ENCODE results near the gene PJVK.
"Not testable (repeated sequence)": the region's sequence is repeated elsewhere in the genome, so short reads cannot be mapped to it uniquely, and the experiment has no call there.

PJVK gene, protein sequence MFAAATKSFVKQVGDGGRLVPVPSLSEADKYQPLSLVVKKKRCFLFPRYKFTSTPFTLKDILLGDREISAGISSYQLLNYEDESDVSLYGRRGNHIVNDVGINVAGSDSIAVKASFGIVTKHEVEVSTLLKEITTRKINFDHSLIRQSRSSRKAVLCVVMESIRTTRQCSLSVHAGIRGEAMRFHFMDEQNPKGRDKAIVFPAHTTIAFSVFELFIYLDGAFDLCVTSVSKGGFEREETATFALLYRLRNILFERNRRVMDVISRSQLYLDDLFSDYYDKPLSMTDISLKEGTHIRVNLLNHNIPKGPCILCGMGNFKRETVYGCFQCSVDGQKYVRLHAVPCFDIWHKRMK

DNA sequence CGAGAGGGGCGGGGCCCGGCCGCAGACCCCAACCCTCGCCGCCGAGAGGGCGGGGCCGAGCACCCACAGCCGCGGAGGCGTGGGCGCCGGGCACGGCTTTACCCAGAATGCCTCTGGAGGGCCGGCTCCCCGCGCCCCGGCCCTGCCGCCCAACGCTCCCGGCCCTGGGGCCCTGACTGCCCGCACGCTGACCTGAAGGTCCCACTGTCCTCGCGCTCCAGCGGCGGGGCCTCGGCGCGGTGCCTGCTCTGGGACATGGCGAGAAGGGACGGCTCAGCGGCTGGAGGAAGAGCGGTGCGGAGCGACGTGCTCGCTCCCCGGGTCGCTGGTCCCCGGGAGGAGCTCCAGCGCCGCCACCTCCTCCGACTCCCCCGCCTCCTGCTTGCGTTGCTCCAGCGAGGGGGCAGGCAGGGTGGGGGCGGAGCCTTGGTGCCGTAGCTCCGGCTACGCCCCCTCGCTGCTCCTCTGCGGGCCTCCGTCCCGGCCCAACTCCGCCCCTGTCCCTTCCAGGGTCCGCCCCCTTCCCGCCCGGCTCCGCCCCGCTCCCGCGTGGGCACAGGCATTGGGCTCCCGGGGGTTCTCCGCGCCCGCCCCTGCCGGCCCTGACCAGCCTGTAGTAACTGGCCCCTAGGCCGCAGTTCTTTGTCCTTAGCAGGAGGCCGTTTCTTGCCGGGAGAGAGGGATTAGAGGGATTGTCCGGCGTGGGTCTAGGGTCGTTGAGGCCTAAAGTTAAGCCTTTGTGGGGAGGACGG lies at the start of gene PJVK, which contains the start of gene PRKRA:
Gene PJVK, plus strand, starts transcription at position 605 of the 752 bp plus-strand sequence. CDS start 2,032 bp downstream, outside the sequence.
Gene PRKRA, minus strand, starts transcription at position 402 of the 752 bp plus-strand sequence. Its CDS starts 145 bp downstream, at position 257.
- TF ChIP-seq, protein P1, sequence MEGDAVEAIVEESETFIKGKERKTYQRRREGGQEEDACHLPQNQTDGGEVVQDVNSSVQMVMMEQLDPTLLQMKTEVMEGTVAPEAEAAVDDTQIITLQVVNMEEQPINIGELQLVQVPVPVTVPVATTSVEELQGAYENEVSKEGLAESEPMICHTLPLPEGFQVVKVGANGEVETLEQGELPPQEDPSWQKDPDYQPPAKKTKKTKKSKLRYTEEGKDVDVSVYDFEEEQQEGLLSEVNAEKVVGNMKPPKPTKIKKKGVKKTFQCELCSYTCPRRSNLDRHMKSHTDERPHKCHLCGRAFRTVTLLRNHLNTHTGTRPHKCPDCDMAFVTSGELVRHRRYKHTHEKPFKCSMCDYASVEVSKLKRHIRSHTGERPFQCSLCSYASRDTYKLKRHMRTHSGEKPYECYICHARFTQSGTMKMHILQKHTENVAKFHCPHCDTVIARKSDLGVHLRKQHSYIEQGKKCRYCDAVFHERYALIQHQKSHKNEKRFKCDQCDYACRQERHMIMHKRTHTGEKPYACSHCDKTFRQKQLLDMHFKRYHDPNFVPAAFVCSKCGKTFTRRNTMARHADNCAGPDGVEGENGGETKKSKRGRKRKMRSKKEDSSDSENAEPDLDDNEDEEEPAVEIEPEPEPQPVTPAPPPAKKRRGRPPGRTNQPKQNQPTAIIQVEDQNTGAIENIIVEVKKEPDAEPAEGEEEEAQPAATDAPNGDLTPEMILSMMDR (IDR thresholded peaks at IDR 0.05; ENCODE audit: control insufficient read depth, extremely low read depth, insufficient read depth) = 0 out of 2 replicates have a peak, but pooled peaks have one; percentile 2
- DNase-seq (ENCODE audit: low read depth) = peak; percentile 77
- H3K4me3 ChIP-seq (ENCODE audit: low read depth, low read length) = peak within 1 kb of the TSS; percentile 59

DNA sequence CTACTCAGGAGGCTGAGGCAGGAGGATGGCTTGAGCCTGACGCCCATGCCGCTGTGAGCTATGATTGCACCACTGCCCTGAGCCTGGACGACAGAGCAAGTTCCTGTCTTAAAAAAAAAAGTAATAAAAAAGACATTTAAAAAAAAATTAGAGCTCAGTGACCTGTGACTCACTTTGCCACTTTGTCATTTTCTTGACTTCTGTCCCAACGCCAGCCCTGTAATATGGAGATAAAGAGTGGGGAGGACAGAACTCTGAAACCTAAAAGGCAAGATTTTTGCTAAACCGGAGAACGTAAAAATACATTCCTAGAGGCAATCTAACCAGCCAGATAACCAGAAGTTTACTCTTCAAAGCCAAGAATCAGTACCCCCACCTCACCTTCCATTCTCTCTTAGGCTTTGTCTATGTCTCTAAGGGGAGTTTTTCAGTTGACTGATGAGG lies 49.2 kb upstream of the PJVK start:
- DNase-seq (ENCODE audit: low read depth) = no peak
- TF ChIP-seq, protein P1 (IDR thresholded peaks at IDR 0.05; ENCODE audit: control insufficient read depth, extremely low read depth, insufficient read depth) = no peak
- no peak overlapping the region for H3K4me3 ChIP-seq (ENCODE audit: low read depth, low read length)

DNA sequence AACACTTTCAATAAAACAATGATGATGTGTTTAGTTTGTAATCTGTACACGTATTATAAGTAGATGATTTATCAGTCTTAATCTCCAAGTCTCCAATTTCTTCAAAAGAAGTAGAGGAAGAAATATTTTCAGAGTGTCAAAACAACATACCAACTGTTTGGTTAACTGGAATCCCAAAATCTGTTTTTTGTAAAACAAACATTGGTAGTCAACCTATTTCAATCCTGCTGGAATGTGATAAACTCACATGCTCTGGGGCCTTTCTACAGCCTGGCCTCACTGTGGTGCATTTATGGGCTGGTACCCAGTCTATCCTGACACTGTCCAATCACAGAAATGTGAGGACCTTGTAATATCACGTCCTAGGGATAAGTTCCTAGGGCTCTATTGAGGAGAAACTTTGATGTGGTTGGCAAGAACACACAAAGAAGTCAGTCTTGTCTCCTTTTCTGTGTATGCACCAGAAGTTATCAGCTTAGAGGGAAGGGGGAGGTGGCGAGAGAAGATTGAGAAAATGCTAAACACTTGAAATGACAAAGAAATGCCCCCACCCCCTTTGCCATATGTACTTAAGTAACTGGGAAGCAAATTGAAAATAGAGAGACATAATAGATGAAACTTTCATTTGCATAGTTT lies 47.4 kb upstream of the PJVK start:
- H3K4me3 ChIP-seq (ENCODE audit: low read depth, low read length) = no peak overlapping the region
- TF ChIP-seq, protein P1 (IDR thresholded peaks at IDR 0.05; ENCODE audit: control insufficient read depth, extremely low read depth, insufficient read depth) = no peak
- no peak for DNase-seq (ENCODE audit: low read depth)

DNA sequence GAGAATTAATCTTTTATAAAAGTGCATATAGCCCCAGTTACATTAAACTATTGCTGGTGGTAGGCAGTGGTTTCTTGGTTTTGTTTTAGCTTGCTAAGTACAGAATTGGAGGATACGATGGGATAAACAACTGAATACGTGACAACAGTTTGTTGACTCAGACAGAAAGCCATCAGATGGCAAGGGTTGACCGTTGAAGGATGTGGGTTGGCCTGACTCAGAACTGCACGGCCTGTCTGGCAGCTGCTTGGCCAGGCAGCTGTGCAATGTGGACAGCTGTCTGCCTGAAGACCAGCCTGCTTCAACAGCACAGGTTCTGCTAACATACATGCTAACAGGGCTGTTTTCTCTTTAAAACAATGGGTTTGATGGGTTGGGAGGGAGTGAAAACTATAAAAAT lies 46.8 kb upstream of the PJVK start:
- DNase-seq (ENCODE audit: low read depth) = no peak
- TF ChIP-seq, protein P1 (IDR thresholded peaks at IDR 0.05; ENCODE audit: control insufficient read depth, extremely low read depth, insufficient read depth) = no peak
- H3K4me3 ChIP-seq (ENCODE audit: low read depth, low read length) = no peak overlapping the region

DNA sequence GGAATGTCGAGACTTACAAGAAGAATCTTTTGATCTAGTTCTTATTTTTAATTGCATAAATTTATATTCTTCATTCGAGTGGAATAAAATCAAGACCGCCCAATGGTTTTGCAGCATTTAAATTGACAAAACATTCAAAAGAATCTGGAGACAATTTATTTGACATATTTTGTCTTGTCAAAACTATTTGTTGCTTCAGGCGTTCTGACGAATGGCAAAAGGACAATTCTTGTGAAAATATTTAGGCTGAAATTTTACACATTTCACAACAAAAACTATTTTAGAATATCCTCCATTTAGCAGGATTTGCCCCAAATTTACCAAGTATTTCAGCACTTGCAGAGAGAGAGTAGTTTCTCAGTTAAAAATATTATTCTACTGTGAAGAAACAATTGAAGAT lies 41.9 kb upstream of the PJVK start:
- TF ChIP-seq, protein P1 (IDR thresholded peaks at IDR 0.05; ENCODE audit: control insufficient read depth, extremely low read depth, insufficient read depth) = no peak
- no peak for DNase-seq (ENCODE audit: low read depth)
- H3K4me3 ChIP-seq (ENCODE audit: low read depth, low read length) = no peak overlapping the region

DNA sequence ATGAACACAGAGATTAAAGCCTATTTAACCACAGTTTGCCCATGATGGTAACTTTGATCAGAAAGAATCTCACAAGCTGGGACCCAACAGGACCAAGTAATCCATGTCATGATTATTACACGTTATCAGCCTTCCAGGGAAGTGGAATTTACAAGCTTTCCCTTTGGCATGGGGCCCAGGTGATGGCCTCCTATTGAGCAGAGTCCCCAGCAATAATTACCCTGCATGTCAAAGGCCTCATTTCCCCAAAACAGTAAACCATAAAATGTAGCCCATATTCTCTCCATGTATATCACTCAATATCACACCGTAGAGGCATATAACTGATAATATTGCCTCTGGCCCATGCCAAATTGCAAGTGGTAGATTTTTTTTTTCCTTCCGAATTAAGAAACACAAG lies 39.1 kb upstream of the PJVK start:
- no peak overlapping the region for H3K4me3 ChIP-seq (ENCODE audit: low read depth, low read length)
- DNase-seq (ENCODE audit: low read depth) = no peak
- TF ChIP-seq, protein P1 (IDR thresholded peaks at IDR 0.05; ENCODE audit: control insufficient read depth, extremely low read depth, insufficient read depth) = no peak

DNA sequence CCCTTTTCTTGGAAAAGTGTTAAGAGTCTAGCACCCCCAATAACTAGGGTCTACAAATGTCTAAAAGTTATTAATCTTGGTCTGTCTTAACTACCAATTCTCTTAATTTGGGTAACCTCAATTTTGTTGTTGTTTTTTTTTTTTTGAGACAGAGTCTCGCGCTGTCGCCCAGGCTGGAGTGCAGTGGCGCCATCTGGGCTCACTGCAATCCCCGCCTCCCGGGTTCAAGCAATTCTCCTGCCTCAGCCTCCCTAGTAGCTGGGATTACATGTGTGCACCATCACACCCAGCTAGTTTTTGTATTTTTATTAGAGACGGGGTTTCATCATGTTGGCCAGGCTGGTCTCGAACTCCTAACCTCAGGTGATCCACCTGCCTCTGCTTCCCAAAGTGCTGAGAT lies 38.7 kb upstream of the PJVK start:
- DNase-seq (ENCODE audit: low read depth); H3K4me3 ChIP-seq (ENCODE audit: low read depth, low read length): not testable (repeated sequence)
